ENCODE data around the gene ST7.

DNA sequence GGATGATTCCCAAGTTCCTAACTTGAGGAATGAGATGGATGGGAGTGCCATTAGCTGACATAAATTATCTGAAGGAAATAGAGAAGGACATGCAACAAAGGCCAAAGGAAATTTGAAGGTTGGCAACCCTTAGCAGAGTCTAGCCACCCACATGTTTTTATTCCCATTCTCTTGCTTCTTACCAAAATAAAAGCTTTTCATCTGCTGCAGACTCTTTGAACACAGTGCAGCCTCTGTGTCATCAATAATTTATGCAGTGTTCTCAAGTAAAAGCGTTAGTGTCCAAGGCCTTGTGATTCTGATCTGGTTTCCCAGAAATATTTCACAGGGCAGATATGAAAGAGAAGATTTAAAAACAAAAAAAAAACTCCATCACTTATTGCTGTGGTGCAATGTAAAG is 98.5 kb downstream of the ST7 start:
- TF ChIP-seq YY1 (IDR thresholded peaks at IDR 0.05; ENCODE audit: insufficient read depth, insufficient read length) (no peak), SUZ12 (IDR thresholded peaks at IDR 0.05; ENCODE audit: extremely low read depth, insufficient read depth, insufficient read length) (no peak)
